HG02759 (cell line): ENCODE data around the gene METTL6.
"Not testable (repeated sequence)": the region's sequence is repeated elsewhere in the genome, so short reads cannot be mapped to it uniquely, and the experiment has no call there.

Experiments used
- ATAC-seq: cut with Tn5 transposase; IDR thresholded peaks from one replicate; pipeline ENCODE4 v1.9.1; 2021; ENCODE audit warnings: mild to moderate bottlenecking, moderate library complexity; ENCODE audit not compliant: unreplicated experiment

The METTL6 gene

DNA sequence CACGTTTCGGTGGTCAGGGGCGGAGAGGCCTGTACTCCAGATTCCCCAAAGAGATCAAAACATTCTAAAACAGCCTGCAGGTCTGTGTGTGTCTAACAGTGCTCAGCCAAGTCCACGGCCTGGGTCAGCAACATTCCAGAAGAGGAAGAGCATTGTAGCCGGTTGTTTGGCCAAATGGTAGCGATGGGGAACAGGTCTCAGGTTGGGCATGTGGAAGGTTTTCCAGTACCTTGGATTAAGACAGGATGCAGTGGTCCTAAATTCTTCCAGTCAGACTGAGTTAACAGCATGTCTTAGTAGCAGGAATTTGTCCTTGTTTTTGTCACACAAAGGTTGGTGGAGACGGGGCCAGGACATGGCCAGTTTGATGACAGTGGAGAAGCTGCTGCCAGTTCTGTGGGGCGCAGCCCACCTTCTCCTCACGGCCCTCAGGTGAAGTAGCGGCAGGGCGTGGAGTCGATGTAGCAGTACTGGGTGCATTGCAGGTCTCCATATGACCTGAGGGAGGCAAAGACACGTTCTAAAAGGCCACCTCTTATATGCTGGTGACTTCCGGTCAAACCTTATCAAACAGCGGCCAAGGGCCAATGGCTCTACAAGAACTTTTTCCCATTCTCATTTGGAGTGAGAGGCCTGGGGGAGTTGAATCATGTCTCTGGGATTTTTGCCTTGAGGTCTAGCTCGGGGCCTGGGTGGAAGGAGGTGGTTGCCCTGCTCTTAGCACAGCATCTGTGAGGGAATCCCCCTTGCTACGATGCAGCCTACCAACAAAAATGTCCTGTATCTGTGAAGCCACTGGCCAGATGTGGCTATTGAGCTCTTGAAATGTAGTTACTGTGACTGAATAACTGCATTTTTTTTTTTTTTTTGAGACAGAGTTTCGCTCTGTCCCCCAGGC is 24.1 kb upstream of the METTL6 start:
- no peak for ATAC-seq

DNA sequence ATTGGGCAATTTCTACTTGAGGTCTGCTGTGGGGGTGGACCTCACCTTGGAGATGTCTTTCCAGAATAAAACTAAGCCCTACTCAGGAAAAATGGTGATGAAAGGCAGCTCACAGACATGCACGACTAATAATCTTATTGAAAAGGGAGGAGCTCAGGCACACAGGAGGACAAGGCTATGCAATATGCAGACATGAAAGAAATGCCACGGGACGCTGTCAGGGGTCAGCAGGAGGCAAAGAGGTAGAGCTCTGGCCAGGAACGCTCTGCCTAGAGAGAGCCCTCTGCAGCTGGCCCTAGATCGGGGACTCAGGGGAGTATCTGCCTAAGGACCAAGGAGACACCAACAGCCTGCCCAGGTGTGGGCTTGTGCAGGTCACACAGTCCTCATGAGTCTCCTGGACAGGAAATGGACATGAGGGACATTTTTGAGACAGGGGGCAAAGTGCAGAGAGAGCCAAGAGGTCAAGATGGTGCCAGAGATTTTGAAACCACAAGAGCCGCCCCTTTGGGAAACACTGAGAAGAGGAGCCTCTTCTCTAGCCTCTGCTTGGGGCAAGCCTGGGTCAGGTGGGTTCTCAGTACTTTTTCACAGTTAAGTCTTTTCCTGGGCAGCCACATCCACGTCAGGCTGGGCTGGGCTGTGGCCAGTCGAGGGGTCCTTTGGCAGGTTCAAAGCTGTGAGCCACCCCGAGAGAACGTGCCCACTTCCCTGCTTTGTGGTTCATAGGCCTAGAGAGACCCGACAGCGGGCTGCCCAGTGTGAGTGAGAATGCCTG is 23.3 kb upstream of the METTL6 start:
- no peak for ATAC-seq

DNA sequence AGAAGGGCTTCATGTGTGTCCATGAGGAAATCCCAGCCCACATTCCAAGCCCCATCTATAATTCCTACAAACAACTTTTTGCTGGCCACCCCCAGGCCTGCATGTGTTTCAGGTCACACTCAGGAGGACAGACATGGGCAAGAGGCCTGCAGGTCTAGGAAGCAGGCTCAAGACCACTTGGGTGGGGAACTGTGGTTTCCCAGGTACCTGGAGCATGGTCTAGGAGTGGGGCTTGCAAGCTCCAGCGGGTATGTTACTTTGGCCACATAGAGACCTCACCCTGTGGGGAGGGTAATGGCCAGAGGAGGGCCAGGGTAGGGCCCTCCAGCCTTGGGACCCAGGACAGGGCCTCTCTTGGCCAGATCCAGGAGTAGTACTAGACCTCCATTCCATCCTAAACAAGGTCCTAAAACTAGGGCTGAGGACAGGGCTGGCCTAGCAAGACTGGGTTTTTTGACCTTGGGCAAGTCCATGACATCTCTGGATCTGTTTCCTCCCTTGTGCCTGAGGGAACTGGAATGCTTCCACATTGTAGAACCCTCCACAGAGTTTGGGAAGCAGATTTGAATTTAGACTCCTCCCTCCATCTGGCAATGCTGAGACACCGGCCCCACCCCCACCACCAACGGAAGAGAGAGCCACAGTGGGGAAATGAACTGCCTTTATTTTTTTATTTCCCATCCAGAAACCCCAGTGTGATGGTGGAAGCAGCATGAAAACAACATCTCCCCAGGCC is 22.3 kb upstream of the METTL6 start:
- no peak for ATAC-seq

DNA sequence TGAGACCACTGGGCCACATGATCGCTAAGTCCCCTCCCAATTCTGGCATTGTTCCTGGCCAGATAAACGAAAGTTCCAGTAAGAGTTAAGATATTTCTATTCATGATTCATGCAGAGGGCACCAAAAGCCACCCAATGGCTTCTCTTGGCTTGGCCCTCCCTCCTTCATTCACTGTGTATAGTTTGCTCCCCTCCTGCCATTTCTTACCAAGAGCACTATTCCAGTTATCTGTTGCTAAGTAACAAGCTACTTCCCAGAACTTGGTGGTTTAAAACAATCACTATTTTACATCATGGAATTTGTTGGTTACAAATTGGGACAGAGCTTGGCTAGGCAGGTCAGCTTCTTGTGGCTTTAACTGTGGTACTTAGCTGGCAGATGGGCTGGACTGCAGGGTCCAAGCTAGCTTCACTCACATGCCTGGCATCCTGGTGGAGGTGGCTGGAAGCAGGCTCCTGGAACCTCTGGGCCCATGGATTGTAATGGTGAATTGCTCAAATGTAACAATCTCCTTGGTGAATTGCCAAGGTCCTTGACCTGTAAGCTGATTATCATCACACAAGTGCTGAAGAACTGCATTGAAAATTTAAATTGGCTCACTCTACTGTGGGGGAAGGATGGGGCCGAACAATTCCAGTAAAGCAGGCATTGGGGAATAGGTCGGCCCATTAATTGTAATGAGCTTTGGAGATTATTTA is 16.6 kb upstream of the METTL6 start:
- ATAC-seq, result no peak

DNA sequence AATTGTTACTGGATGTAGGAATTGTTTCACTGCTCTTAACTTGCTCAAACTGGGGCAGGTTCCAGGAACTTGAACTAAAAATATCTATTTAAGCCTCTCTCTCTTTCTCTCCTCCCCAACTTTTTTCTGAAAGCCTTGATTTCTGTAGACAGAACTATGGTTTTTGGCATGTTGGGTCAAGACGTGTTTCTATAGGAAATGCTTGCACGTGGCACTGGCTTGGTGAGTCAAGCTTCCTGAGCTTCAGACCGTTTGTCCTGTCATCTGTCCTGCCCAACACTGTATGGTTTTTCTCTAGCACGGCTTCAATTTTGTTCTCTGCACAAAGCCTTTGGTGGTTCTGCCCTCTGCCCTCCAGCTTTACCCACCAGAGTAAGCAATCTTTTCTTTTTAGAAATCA is 13.5 kb upstream of the METTL6 start:
- ATAC-seq, result no peak

DNA sequence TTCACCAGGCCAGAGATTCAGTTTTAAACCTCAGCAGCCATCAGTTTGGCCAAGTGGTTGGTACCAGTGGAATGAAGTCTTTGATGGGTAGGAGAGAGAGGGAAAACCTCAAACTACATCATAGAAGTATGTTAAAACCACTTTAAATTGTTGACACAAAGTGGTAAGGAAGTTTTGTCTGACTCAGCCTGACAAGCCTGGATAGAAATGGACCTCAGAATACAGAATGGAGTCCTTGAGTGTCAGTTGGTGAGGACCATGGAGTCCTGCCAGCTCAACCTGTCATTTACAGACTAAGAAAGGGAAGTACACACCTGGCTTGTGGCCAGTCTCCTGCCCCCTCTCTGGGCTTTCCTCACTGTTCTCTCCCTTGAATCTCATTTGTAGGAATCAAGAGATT is 12.1 kb upstream of the METTL6 start:
- no peak for ATAC-seq

DNA sequence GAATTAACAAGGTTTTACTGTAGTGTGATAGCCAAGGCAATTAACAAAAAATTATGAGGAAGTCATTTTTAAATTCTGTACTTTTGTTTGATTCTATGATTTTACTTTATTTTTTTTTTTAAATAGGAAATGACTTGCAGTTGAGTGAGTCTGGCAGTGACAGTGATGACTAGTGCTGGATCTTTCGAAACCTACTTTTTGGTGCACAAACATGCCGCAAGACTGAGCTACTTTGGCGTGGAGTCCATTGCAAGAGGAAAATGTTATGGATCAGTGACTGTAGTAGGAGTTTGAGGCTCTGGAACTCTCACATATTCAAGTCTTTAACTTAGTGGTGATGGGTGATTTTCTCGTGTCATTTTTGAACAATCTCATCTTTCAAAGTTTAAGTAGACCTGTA is 11.6 kb upstream of the METTL6 start:
- no peak for ATAC-seq

DNA sequence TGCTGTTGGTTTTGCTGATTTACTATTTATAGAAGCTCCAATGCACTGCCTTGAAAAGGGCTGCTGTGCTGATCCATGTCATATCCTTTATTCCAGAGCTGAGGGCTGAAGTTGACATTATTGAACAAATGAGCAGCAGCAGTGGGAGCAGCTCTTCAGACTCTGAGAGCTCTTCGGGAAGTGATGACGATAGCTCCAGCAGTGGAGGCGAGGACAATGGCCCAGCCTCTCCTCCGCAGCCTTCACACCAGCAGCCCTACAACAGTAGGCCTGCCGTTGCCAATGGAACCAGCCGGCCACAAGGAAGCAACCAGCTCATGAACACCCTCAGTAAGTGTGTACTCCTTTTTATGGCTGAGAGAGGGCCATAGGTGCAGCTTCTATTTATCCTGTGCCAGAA is 8.9 kb upstream of the METTL6 start:
- ATAC-seq, result no peak

DNA sequence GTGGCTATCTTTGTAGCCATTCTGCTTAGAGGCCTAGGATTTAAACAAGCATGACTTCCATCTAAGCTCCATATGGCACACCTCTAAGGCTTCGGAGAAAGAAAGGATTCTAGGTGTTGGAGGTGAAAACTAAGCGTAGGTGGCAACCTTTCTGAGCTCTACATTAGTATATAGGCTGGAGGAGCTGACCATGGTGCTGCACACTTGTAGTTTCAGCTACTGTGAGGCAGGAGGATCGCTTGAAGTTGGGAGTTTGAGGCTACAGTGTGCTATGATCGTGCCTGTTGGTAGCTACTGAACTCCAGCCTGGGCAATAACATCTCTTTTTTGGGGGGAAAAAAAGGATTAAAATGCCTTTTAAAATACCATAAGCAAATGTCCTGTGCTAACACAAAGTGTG is 7.4 kb upstream of the METTL6 start:
- ATAC-seq, result no peak

DNA sequence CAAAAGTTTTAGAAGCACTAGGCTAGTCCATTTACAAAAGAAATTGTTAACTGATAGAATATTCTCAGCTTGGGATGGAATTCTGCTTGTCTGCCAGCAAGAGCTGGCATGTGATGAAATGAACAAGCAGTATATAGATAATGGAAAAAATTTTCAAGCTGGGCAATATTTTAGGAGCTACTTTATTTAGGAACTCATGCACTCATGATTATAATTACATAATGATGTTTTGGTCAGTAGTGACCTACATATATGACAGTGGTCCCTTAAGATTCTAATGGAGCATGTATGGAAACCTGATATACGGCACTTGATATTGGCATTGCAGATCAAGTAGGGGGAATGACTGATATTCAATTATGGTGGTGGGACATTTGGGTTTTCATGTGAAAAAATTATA is 6.2 kb upstream of the METTL6 start:
- no peak for ATAC-seq

DNA sequence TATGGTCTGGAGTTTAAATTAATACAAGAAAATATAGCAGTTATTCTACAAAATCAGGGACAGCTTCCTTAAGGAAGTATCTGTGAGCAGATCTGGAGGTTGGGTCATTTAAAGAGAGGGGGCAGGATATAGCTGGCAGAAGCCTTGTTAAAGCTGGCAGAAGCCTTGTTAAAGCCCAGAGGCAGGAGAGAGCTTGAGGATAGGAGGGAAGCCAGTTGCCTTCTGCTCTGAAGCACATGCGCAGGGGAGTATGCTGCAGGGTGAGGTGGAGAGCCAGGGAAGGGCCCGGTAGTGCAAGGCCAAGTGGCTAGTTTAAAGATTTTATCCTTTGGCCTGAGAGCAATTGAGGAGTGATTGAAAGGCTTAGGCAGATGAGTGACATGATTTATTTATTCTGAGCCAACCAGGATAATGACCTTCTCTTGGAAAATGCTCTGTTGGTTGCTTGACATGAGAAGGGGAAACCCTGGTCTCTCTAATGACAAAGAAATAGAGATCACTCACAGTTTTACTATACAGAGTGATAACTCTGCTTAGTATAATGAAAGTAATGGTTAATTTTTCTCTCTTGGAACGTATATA is 4.0 kb upstream of the METTL6 start:
- ATAC-seq, result no peak

DNA sequence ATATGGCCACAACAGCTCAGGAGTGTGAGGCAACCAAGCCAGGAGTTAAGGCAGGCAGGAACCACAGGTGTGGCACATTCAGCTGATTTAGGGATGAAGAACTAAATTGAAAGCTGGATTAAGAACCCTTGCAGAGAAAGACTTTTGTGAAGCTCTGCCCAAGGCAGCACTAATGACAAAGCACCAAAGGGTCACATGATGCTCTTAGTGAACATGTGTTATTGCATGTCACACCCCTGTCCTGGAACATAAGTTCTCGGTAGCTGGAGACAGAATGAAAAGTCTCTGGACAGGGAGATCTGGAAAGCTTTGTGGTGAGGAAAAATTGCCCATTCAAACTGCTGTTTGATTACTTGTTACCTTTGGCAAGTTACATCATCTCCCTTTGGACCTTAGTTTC is 3.3 kb upstream of the METTL6 start:
- ATAC-seq, result no peak

DNA sequence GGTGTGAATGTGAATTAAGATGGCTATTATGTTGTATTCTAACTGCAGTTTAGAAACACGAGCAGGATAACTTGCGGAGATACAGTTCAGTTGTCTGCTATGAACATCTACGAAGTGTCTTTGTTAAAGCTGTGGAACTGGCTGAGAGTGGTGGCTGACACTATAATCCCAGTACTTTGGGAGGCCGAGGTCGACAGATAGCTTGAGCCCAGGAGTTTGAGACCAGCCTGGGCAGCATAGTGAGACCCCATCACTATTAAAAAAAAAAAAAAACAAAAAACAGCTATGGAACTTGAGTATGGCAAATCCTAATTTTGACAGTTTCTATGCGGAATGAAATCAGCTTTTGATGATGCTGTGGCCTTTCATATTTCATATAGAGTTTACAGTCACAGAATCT is 1.7 kb upstream of the METTL6 start:
- ATAC-seq, result no peak

DNA sequence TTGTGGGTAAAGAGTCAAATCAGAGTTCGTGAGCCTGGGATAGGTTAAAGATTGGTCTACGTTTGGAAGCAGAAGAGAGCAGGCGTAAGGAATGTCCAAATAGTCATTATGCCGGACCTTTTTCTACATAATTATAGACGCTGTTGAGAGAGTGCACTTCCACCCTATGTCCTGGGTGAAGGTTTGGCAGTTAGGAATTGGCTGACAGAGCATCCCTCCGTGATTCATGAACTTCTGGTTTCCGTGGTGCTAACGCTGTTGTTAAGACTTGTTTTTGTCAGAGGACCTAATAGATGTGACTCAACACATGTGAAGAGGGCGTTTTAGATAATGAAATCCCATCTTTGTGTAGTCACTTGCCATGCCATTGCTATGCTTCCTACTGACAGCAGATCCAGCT is 1.2 kb upstream of the METTL6 start:
- no peak for ATAC-seq

DNA sequence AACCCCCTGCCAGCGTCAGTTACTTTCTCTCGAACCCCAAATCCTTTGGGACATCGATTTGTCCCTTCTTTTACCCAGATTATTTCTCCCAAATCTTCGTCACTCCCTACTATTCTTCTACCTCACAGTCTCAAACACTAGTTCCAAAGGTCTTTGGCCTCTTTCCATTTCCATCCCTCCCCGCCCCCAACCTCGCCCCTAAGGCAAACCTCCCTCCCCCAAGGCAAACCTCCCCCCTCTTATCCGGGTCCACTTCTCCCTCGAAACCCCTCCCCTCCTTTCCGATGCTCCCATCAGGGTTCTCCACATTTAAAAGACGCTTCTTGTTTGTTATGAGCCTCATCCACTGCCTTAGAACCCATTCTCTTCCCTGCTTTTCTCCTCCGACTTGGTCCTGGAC is 637 bp upstream of the METTL6 start:
- ATAC-seq, result no peak

DNA sequence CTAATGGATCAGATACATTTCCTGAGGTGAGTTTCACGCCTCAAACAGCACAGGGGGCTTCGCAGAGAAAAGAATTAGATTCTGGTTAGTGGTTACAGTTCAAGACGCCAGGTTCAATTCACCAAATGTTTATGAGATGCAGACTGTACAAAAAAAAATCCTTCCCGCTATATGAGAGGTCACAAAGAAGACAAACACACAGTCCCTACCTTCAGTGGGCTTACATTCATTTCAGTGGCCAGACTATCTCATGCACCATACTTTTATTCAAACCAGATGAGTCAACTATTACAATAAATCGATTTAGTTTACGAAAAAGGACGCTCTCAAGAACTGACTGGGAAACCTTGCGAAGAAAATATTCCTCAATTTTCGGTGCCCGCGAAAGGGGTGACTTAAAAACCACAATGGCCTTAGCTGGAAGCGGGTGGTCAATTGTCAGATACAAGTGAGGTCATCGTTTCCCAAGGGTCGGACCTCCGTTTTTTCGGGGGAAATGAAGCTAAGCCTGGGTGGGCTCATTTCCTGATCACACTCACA is 695 bp downstream of the METTL6 start:
- ATAC-seq, result peak; percentile 17

DNA sequence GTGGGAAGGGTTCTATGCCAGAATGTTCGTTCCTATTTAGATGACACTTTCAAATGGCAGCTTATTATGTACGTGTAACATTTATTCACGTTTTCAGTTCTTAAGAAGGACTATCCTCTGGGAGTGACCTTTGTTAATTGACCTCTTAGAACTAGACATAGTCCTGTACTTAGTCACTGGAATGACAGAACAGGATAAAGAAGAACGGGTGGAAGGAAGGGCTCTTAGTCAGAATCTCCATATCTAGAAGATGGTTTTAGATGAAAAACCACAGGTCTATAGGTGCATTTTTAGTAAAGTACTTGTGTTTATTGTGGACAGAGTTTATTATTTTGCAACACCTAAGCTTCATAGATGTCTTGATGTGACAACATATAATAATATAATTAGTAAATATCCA is 6.5 kb downstream of the METTL6 start:
- ATAC-seq, result no peak

DNA sequence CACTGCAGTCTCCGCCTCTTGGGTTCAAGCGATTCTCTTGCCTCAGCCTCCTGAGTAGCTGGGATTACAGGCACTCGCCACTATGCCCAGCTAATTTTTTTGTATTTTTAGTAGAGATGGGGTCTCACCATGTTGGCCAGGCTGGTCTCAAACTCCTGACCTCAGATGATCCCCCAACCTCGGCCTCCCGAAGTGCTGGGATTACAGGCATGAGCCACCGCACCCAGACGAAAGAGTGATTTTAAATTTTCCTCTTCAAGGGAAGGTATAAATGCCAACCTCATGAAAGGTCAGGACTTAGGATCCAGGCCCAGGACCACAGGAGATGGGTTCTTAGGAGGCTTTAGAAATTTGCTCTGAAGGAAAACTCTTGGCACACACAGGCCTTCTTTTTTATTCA is 16.4 kb downstream of the METTL6 start:
- not testable (repeated sequence) for ATAC-seq

DNA sequence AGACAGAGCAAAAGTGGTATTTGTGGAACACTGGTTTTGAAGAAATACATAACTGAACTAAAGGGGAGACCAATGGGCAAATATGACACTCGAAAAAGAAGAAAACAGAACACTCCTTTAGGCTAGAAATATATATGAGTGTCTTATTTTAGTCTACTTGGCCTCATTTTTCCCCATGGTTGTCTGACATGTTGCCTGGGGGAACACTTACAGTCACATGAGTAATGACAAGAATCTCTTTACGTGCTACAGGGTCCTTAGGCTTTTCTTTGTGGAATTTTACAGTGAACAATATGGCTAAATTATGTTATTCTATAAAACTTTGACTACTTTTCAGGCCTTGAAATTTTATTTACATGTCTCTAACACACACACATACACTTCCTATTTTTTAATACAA is 17.6 kb downstream of the METTL6 start:
- no peak for ATAC-seq

DNA sequence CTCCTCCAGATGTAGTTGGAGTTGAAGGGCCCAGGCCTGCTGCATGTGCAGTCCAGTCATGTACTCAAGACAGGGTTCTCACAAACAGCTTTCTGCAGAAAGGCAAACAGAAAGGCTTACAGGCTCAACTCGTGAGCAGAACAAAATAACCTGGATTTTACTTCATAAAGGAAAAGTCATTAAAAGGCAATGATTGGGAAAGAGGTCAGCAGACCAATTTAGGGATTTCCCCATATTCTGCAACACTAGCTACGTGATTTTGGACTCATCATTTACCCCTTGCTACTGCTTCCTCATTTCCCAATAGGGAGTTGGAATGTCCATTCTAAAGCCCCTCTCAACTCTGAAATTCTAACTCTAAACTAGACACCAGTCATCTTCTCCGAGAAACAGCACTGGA is 18.1 kb downstream of the METTL6 start:
- no peak for ATAC-seq
